Activated CD4-positive, alpha-beta T cell treated with anti-CD3 and anti-CD28 coated beads, Interleukin-2, amount 50 U/mL, for 4 hours (primary cell): Measurements from ENCODE around the gene ZFP3.
A peak's percentile ranks its signal among the peaks of the same experiment; 100 is the strongest.
"Not testable (repeated sequence)": the region's sequence is repeated elsewhere in the genome, so short reads cannot be mapped to it uniquely, and the experiment has no call there.

Experiments used
- DNase-seq, 2 experiments: peaks; one replicate each; pipeline ENCODE4 v3.0.0-alpha.2; 2020

Gene ZFP3

GRCh38 chr17:5078106-5079028 lies at the start of gene ZFP3:
Gene ZFP3 (plus strand): TSS chr17:5078467. CDS start chr17:5091505, 13,038 bp downstream.
- DNase-seq, result peak; percentile 67 to 75

- not testable (repeated sequence) for DNase-seq
These were observed 48.1 kb upstream of the ZFP3 start for GRCh38 chr17:5030168-5030567.

GRCh38 chr17:5031365-5032082 lies 46.7 kb upstream of the ZFP3 start:
- peak; percentile 81 to 83 for DNase-seq

GRCh38 chr17:5032865-5033264 lies 45.4 kb upstream of the ZFP3 start:
- no peak for DNase-seq

- no peak for DNase-seq
These were observed 44.8 kb upstream of the ZFP3 start for GRCh38 chr17:5033352-5034015.

GRCh38 chr17:5034063-5034462 lies 44.2 kb upstream of the ZFP3 start:
- DNase-seq, result no peak

GRCh38 chr17:5034651-5035050 lies 43.6 kb upstream of the ZFP3 start:
- no peak for DNase-seq

- no peak for DNase-seq
These were observed 43.0 kb upstream of the ZFP3 start, which contains the start of gene SLC52A1 for GRCh38 chr17:5035315-5035714. Gene SLC52A1 (minus strand): TSS chr17:5035426. CDS start chr17:5034606, 820 bp downstream.

GRCh38 chr17:5042157-5043022 lies 35.9 kb upstream of the ZFP3 start:
- peak; percentile 44 for DNase-seq

GRCh38 chr17:5043524-5043923 lies 34.7 kb upstream of the ZFP3 start:
- DNase-seq, result no peak

GRCh38 chr17:5044630-5045029 lies 33.6 kb upstream of the ZFP3 start:
- no peak for DNase-seq

- DNase-seq, result no peak
These were observed 32.8 kb upstream of the ZFP3 start for GRCh38 chr17:5045496-5045895.

GRCh38 chr17:5047446-5047845 lies 30.8 kb upstream of the ZFP3 start:
- DNase-seq, result no peak

- peak; percentile 54 to 56 for DNase-seq
These were observed 28.9 kb upstream of the ZFP3 start for GRCh38 chr17:5049314-5049841.

- no peak for DNase-seq
These were observed 28.0 kb upstream of the ZFP3 start for GRCh38 chr17:5050278-5050677.

GRCh38 chr17:5055543-5055942 lies 22.7 kb upstream of the ZFP3 start:
- DNase-seq, result no peak

GRCh38 chr17:5065227-5065744 lies 13.0 kb upstream of the ZFP3 start:
- no peak for DNase-seq

- DNase-seq, result no peak
These were observed 10.0 kb upstream of the ZFP3 start for GRCh38 chr17:5068236-5068635.

GRCh38 chr17:5069724-5070123 lies 8.5 kb upstream of the ZFP3 start:
- no peak for DNase-seq

- not testable (repeated sequence) for DNase-seq
These were observed 2.8 kb upstream of the ZFP3 start for GRCh38 chr17:5075472-5075871.

GRCh38 chr17:5077275-5077674 lies 992 bp upstream of the ZFP3 start:
- not testable (repeated sequence) for DNase-seq

- DNase-seq, result no peak
These were observed 524 bp upstream of the ZFP3 start for GRCh38 chr17:5077781-5078105.
